ENCODE results near the gene PHF13. TPM values are rescaled to one million over a fixed set of nuclear protein-coding genes. Genes with fewer than 3 reads are reported as not detected.

The PHF13 gene
- total RNA-seq, 1 experiment from 2014 or later: 55.8 TPM

DNA sequence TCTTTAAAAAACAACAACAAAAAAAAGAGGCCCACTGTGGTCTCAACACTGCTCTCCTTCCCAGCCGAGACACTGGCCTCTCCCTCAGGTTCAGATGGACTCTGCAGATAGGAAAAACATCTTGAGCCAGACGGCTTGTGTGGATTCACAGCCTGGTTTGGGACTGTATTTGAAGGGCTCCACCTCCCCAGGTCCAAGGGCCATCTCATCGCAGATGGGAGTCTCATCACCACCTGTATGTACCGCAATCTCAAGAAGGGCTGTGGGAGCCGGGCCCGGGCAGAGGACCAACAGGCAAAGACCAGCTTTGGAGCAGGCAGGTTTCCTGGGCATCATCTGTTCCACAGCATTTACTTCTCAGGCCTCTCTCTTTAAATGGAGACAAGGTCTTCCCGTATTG, 23.5 kb upstream of the PHF13 start:
- no peaks in the 10 kb centered on the region for H3K4me1 ChIP-seq (ENCODE audit: insufficient read depth, low read length)
- TF ChIP-seq, protein P1, sequence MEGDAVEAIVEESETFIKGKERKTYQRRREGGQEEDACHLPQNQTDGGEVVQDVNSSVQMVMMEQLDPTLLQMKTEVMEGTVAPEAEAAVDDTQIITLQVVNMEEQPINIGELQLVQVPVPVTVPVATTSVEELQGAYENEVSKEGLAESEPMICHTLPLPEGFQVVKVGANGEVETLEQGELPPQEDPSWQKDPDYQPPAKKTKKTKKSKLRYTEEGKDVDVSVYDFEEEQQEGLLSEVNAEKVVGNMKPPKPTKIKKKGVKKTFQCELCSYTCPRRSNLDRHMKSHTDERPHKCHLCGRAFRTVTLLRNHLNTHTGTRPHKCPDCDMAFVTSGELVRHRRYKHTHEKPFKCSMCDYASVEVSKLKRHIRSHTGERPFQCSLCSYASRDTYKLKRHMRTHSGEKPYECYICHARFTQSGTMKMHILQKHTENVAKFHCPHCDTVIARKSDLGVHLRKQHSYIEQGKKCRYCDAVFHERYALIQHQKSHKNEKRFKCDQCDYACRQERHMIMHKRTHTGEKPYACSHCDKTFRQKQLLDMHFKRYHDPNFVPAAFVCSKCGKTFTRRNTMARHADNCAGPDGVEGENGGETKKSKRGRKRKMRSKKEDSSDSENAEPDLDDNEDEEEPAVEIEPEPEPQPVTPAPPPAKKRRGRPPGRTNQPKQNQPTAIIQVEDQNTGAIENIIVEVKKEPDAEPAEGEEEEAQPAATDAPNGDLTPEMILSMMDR (conservative IDR thresholded peaks at IDR 0.05): no peak
- H2BK15ac ChIP-seq (ENCODE audit: low read depth, low read length): no peak overlapping the region
- no peak overlapping the region for H2BK120ac ChIP-seq (ENCODE audit: low read depth, low read length, poor library complexity, severe bottlenecking)
- Mint-ChIP-seq H3K27ac (no peak overlapping the region), H3K36me3 (ENCODE audit: insufficient read depth in 1 of 3, low read depth in 3 of 3) (peaks cover 13 to 52% (median 44%) of the 10 kb centered on the region in 3 experiments; a peak in 6 of 7 replicates), H3K9me3 (no peaks in the 10 kb centered on the region), H3K4me3 (no peak overlapping the region), H3K27me3 (ENCODE audit: low read depth) (no peaks in the 10 kb centered on the region), H3K4me1 (no peaks in the 10 kb centered on the region)
- no peak overlapping the region for H2AK5ac ChIP-seq (ENCODE audit: insufficient read length, low read length)
- no peak overlapping the region for H4K91ac ChIP-seq (ENCODE audit: insufficient read length, low read depth, low read length)
- H3K4me2 ChIP-seq (ENCODE audit: insufficient read depth, insufficient read length, low read length): no peak overlapping the region
- WGBS (ENCODE audit: extremely low coverage, insufficient read length, low lambda C conversion rate): no CpG with 5 or more reads among the region's 7 CpGs
- no peak overlapping the region for H2BK12ac ChIP-seq (ENCODE audit: insufficient read length, low read depth, low read length)
- H4K5ac ChIP-seq (ENCODE audit: insufficient read length, low read depth, low read length): no peak overlapping the region
- H3T11ph ChIP-seq (ENCODE audit: low read length): no peak overlapping the region
- H3K27ac ChIP-seq (ENCODE audit: insufficient read length, low read depth, low read length): no peak overlapping the region
- no peak overlapping the region for H4K8ac ChIP-seq (replicated peaks; ENCODE audit: insufficient read length, low read depth, low read length)
- no peak overlapping the region for H3K18ac ChIP-seq (ENCODE audit: insufficient read length, low read depth, low read length)
- no peaks in the 10 kb centered on the region for H3K23me2 ChIP-seq (ENCODE audit: insufficient read length, low read depth, low read length, poor library complexity, severe bottlenecking)
- H4K20me1 ChIP-seq (ENCODE audit: control insufficient read depth, insufficient read depth, insufficient read length): no peaks in the 10 kb centered on the region
- no peak overlapping the region for H3K23ac ChIP-seq (ENCODE audit: insufficient read length, low read depth, low read length)
- H3K79me2 ChIP-seq (ENCODE audit: insufficient read depth, low read length): no peaks in the 10 kb centered on the region
- H3K14ac ChIP-seq (ENCODE audit: insufficient read depth, low read length): no peak overlapping the region
- no peak overlapping the region for H2BK20ac ChIP-seq (ENCODE audit: low read depth, low read length, poor library complexity, severe bottlenecking)
- H2AFZ ChIP-seq (ENCODE audit: low read length): no peak overlapping the region
- H3K9ac ChIP-seq (ENCODE audit: extremely low read depth, insufficient read length, low read length): no peak overlapping the region
- no peaks in the 10 kb centered on the region for H3K27me3 ChIP-seq (ENCODE audit: insufficient read depth, low read length)
- no peak for DNase-seq
- no peak overlapping the region for H3K4ac ChIP-seq (ENCODE audit: low read depth, low read length)
- no peak overlapping the region for H3K56ac ChIP-seq (ENCODE audit: insufficient read length, low read depth, low read length)
- H3K9me3 ChIP-seq (ENCODE audit: control insufficient read depth, low read depth, low read length): no peaks in the 10 kb centered on the region
- no peak overlapping the region for H2BK5ac ChIP-seq (ENCODE audit: insufficient read length, low read length)
- no peaks in the 10 kb centered on the region for H3K79me1 ChIP-seq (ENCODE audit: insufficient read depth, low read depth, low read length, poor library complexity, severe bottlenecking)
